Measurements from ENCODE around the gene SLC16A4.
"Not testable (repeated sequence)": the region's sequence is repeated elsewhere in the genome, so short reads cannot be mapped to it uniquely, and the experiment has no call there.

SLC16A4 gene

GRCh38 chr1:110390692-110391245 is at the start of gene SLC16A4:
TSS of gene SLC16A4 (minus strand) at chr1:110391026. CDS start at chr1:110389323, 1,703 bp downstream.
- H3K36me3 ChIP-seq (ENCODE audit: insufficient read depth, low read length): peaks cover 7% of the 10 kb centered on the region
- H3K27me3 ChIP-seq (ENCODE audit: control insufficient read depth in 1 of 2, insufficient read depth in 2 of 2, low read length in 2 of 2): no peaks in the 10 kb centered on the region
- H3K4me1 ChIP-seq (ENCODE audit: insufficient read depth, low read length): no peaks in the 10 kb centered on the region
- H3K9me3 ChIP-seq (ENCODE audit: low read length): no peaks in the 10 kb centered on the region
- H3K27ac ChIP-seq (ENCODE audit: low read depth, low read length): peak within 1 kb of the TSS; percentile 48
- no peak within 1 kb of the TSS for H3K9ac ChIP-seq (ENCODE audit: low read length)
- peak within 1 kb of the TSS in 1 of 2 donors; percentile 2 for H3K4me3 ChIP-seq (ENCODE audit: low read depth in 1 of 2, low read length in 2 of 2)

- H3K9me3 ChIP-seq (ENCODE audit: low read length); H3K4me1 ChIP-seq (ENCODE audit: insufficient read depth, low read length); H3K27me3 ChIP-seq (ENCODE audit: control insufficient read depth in 1 of 2, insufficient read depth in 2 of 2, low read length in 2 of 2); H3K9ac ChIP-seq (ENCODE audit: low read length); H3K36me3 ChIP-seq (ENCODE audit: insufficient read depth, low read length); H3K27ac ChIP-seq (ENCODE audit: low read depth, low read length); H3K4me3 ChIP-seq (ENCODE audit: low read depth in 1 of 2, low read length in 2 of 2): not testable (repeated sequence)
These were observed 49.0 kb upstream of the SLC16A4 start for GRCh38 chr1:110439873-110440272.

GRCh38 chr1:110438893-110439292 is 48.1 kb upstream of the SLC16A4 start:
- H3K27ac ChIP-seq (ENCODE audit: low read depth, low read length): no peak overlapping the region
- no peaks in the 10 kb centered on the region for H3K27me3 ChIP-seq (ENCODE audit: control insufficient read depth in 1 of 2, insufficient read depth in 2 of 2, low read length in 2 of 2)
- H3K4me1 ChIP-seq (ENCODE audit: insufficient read depth, low read length): no peaks in the 10 kb centered on the region
- no peak overlapping the region for H3K4me3 ChIP-seq (ENCODE audit: low read depth in 1 of 2, low read length in 2 of 2)
- H3K9ac ChIP-seq (ENCODE audit: low read length): no peak overlapping the region
- H3K9me3 ChIP-seq (ENCODE audit: low read length): no peaks in the 10 kb centered on the region
- no peaks in the 10 kb centered on the region for H3K36me3 ChIP-seq (ENCODE audit: insufficient read depth, low read length)

- H3K27me3 ChIP-seq (ENCODE audit: control insufficient read depth in 1 of 2, insufficient read depth in 2 of 2, low read length in 2 of 2); H3K9ac ChIP-seq (ENCODE audit: low read length); H3K36me3 ChIP-seq (ENCODE audit: insufficient read depth, low read length); H3K9me3 ChIP-seq (ENCODE audit: low read length); H3K4me3 ChIP-seq (ENCODE audit: low read depth in 1 of 2, low read length in 2 of 2); H3K27ac ChIP-seq (ENCODE audit: low read depth, low read length); H3K4me1 ChIP-seq (ENCODE audit: insufficient read depth, low read length): not testable (repeated sequence)
These were observed 46.9 kb upstream of the SLC16A4 start for GRCh38 chr1:110437645-110438299.

DNA sequence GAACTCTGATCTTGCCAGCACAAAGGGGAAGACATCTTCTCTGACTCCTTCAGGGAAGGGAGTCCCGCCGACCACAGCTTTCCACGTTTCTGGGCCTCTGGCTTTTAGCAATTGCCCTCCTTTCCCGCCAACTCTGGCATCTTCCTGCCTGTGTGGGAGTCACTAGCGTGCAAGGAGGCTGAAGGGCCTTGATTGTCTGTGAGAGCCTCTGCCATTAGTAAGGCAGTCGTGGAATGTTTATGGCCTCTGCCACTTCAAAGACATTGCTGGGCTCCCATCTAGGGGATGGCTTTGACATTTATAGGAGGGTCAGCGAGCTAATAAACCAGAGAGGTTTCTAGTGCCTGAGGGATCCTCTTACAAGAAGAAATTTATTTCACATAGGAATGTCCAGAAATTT is 45.8 kb upstream of the SLC16A4 start:
- Histone ChIP-seq H3K4me3 (ENCODE audit: low read depth in 1 of 2, low read length in 2 of 2) (no peak overlapping the region), H3K9me3 (ENCODE audit: low read length) (no peaks in the 10 kb centered on the region), H3K27ac (ENCODE audit: low read depth, low read length) (no peak overlapping the region), H3K9ac (ENCODE audit: low read length) (no peak overlapping the region), H3K36me3 (ENCODE audit: insufficient read depth, low read length) (no peaks in the 10 kb centered on the region), H3K4me1 (ENCODE audit: insufficient read depth, low read length) (no peaks in the 10 kb centered on the region), H3K27me3 (ENCODE audit: control insufficient read depth in 1 of 2, insufficient read depth in 2 of 2, low read length in 2 of 2) (no peaks in the 10 kb centered on the region)

GRCh38 chr1:110434946-110435345 is 44.1 kb upstream of the SLC16A4 start:
- no peaks in the 10 kb centered on the region for H3K4me1 ChIP-seq (ENCODE audit: insufficient read depth, low read length)
- no peaks in the 10 kb centered on the region for H3K27me3 ChIP-seq (ENCODE audit: control insufficient read depth in 1 of 2, insufficient read depth in 2 of 2, low read length in 2 of 2)
- no peak overlapping the region for H3K4me3 ChIP-seq (ENCODE audit: low read depth in 1 of 2, low read length in 2 of 2)
- no peak overlapping the region for H3K27ac ChIP-seq (ENCODE audit: low read depth, low read length)
- no peaks in the 10 kb centered on the region for H3K36me3 ChIP-seq (ENCODE audit: insufficient read depth, low read length)
- no peaks in the 10 kb centered on the region for H3K9me3 ChIP-seq (ENCODE audit: low read length)
- H3K9ac ChIP-seq (ENCODE audit: low read length): no peak overlapping the region

GRCh38 chr1:110433803-110434202 is 43.0 kb upstream of the SLC16A4 start:
- H3K36me3 ChIP-seq (ENCODE audit: insufficient read depth, low read length): no peaks in the 10 kb centered on the region
- no peaks in the 10 kb centered on the region for H3K27me3 ChIP-seq (ENCODE audit: control insufficient read depth in 1 of 2, insufficient read depth in 2 of 2, low read length in 2 of 2)
- H3K9me3 ChIP-seq (ENCODE audit: low read length): no peaks in the 10 kb centered on the region
- no peak overlapping the region for H3K4me3 ChIP-seq (ENCODE audit: low read depth in 1 of 2, low read length in 2 of 2)
- no peaks in the 10 kb centered on the region for H3K4me1 ChIP-seq (ENCODE audit: insufficient read depth, low read length)
- no peak overlapping the region for H3K9ac ChIP-seq (ENCODE audit: low read length)
- H3K27ac ChIP-seq (ENCODE audit: low read depth, low read length): no peak overlapping the region

DNA sequence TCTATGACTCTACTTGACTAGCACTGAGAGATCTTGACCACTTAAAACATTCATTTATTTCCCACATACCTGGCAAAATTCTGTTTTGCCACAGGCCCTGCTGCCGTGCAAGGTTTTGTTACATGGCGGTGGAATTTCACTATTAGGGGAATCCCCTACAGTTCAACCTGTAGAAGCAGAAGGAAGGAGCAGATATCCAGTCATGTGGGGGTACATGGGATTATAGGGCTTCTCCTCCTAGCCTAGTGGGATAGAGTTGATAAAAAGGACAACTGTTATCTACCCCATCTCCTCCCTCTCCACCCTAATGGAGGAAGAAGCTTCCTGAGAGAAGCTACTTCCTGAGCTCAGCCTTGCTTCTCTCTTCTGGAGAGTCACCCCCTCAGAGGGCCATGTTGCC is 42.4 kb upstream of the SLC16A4 start:
- Histone ChIP-seq H3K9ac (ENCODE audit: low read length) (no peak overlapping the region), H3K36me3 (ENCODE audit: insufficient read depth, low read length) (no peaks in the 10 kb centered on the region), H3K9me3 (ENCODE audit: low read length) (no peaks in the 10 kb centered on the region), H3K4me3 (ENCODE audit: low read depth in 1 of 2, low read length in 2 of 2) (no peak overlapping the region), H3K4me1 (ENCODE audit: insufficient read depth, low read length) (no peaks in the 10 kb centered on the region), H3K27ac (ENCODE audit: low read depth, low read length) (no peak overlapping the region), H3K27me3 (ENCODE audit: control insufficient read depth in 1 of 2, insufficient read depth in 2 of 2, low read length in 2 of 2) (no peaks in the 10 kb centered on the region)

GRCh38 chr1:110430901-110431300 is 40.1 kb upstream of the SLC16A4 start:
- Histone ChIP-seq H3K4me1 (ENCODE audit: insufficient read depth, low read length) (no peaks in the 10 kb centered on the region), H3K27me3 (ENCODE audit: control insufficient read depth in 1 of 2, insufficient read depth in 2 of 2, low read length in 2 of 2) (no peaks in the 10 kb centered on the region), H3K36me3 (ENCODE audit: insufficient read depth, low read length) (no peaks in the 10 kb centered on the region), H3K27ac (ENCODE audit: low read depth, low read length) (no peak overlapping the region), H3K9me3 (ENCODE audit: low read length) (no peaks in the 10 kb centered on the region), H3K4me3 (ENCODE audit: low read depth in 1 of 2, low read length in 2 of 2) (no peak overlapping the region), H3K9ac (ENCODE audit: low read length) (no peak overlapping the region)

GRCh38 chr1:110430366-110430765 is 39.5 kb upstream of the SLC16A4 start:
- Histone ChIP-seq H3K27ac (ENCODE audit: low read depth, low read length) (no peak overlapping the region), H3K27me3 (ENCODE audit: control insufficient read depth in 1 of 2, insufficient read depth in 2 of 2, low read length in 2 of 2) (no peaks in the 10 kb centered on the region), H3K4me3 (ENCODE audit: low read depth in 1 of 2, low read length in 2 of 2) (no peak overlapping the region), H3K36me3 (ENCODE audit: insufficient read depth, low read length) (no peaks in the 10 kb centered on the region), H3K9me3 (ENCODE audit: low read length) (no peaks in the 10 kb centered on the region), H3K9ac (ENCODE audit: low read length) (no peak overlapping the region), H3K4me1 (ENCODE audit: insufficient read depth, low read length) (no peaks in the 10 kb centered on the region)

- Histone ChIP-seq H3K9ac (ENCODE audit: low read length) (no peak overlapping the region), H3K4me3 (ENCODE audit: low read depth in 1 of 2, low read length in 2 of 2) (no peak overlapping the region), H3K36me3 (ENCODE audit: insufficient read depth, low read length) (no peaks in the 10 kb centered on the region), H3K27me3 (ENCODE audit: control insufficient read depth in 1 of 2, insufficient read depth in 2 of 2, low read length in 2 of 2) (no peaks in the 10 kb centered on the region), H3K9me3 (ENCODE audit: low read length) (no peaks in the 10 kb centered on the region), H3K27ac (ENCODE audit: low read depth, low read length) (no peak overlapping the region), H3K4me1 (ENCODE audit: insufficient read depth, low read length) (no peaks in the 10 kb centered on the region)
These were observed 38.1 kb upstream of the SLC16A4 start for GRCh38 chr1:110428946-110429345.

DNA sequence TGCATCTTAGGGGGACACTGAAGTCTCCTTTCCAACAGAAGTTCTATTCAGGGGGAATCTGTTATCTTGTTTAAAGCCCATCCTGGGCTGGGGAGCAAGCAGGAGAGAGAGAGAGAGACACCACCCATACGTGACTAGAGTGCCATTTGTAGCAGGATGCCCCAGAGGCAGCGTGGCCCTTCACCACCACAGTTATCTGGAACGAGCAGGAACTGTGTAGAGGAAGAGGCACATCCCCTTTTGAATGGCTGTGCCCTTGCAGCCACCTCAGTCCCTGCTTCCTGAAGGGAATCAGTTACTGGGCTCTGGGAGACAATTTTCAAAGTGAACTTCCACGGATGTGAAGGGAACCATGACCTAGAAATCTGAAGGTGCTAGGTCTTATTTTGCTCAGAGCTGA is 36.0 kb upstream of the SLC16A4 start:
- H3K9ac ChIP-seq (ENCODE audit: low read length): no peak overlapping the region
- no peaks in the 10 kb centered on the region for H3K36me3 ChIP-seq (ENCODE audit: insufficient read depth, low read length)
- no peaks in the 10 kb centered on the region for H3K4me1 ChIP-seq (ENCODE audit: insufficient read depth, low read length)

More for the DNA sequence above, 36.0 kb upstream of the SLC16A4 start:
- H3K4me3 ChIP-seq (ENCODE audit: low read depth in 1 of 2, low read length in 2 of 2): no peak overlapping the region
- H3K27me3 ChIP-seq (ENCODE audit: control insufficient read depth in 1 of 2, insufficient read depth in 2 of 2, low read length in 2 of 2): no peaks in the 10 kb centered on the region
- no peaks in the 10 kb centered on the region for H3K9me3 ChIP-seq (ENCODE audit: low read length)
- no peak overlapping the region for H3K27ac ChIP-seq (ENCODE audit: low read depth, low read length)

Data from muscle layer of colon (tissue), 2 donors.